K562 (cell line): Measurements from ENCODE around the gene PSD2. TPM values are rescaled to one million over a fixed set of nuclear protein-coding genes. Genes with fewer than 3 reads are reported as not detected.

Source experiments
- HMGXB4 ChIP-seq: sonication (generic); formaldehyde crosslinking; IDR thresholded peaks from 2 replicates; pipeline ENCODE4 v1.8.1; 2023; ENCODE audit warnings: mild to moderate bottlenecking, missing genetic modification reagents
- LEF1 ChIP-seq: fragments of 450-650 bp; IDR thresholded peaks from 2 replicates; pipeline ENCODE4 v1.6.1; 2016; ENCODE audit warnings: mild to moderate bottlenecking
- NUFIP1 ChIP-seq: fragments of 450-650 bp; IDR thresholded peaks from 2 replicates; pipeline ENCODE4 v1.6.1; 2018; ENCODE audit not compliant: partially characterized antibody
- OTX1 ChIP-seq: fragments of 450-650 bp; formaldehyde crosslinking; IDR thresholded peaks from 2 replicates; pipeline ENCODE4 v1.4.0; 2022; ENCODE audit warnings: mild to moderate bottlenecking
- SMARCC2 ChIP-seq: fragments of 450-650 bp; IDR thresholded peaks from 2 replicates; pipeline ENCODE4 v1.6.1; 2017; ENCODE audit warnings: antibody characterized with exemption, moderate library complexity, mild to moderate bottlenecking, low read depth
- TAF15 ChIP-seq: fragments of 200-400 bp; formaldehyde crosslinking; IDR thresholded peaks from 2 replicates; pipeline ENCODE4 v1.6.1; 2017; ENCODE audit warnings: mild to moderate bottlenecking, low read depth, low read length, moderate library complexity
- THAP12 ChIP-seq: fragments of 250-450 bp; sonication (Bioruptor Pico); IDR thresholded peaks from 2 replicates; pipeline ENCODE4 v1.9.0; 2021; ENCODE audit warnings: mild to moderate bottlenecking, inconsistent platforms
- ZFP1 ChIP-seq: fragments of 450-650 bp; formaldehyde crosslinking; IDR thresholded peaks from 2 replicates; pipeline ENCODE4 v1.4.0; 2020; ENCODE audit warnings: mild to moderate bottlenecking, mixed read lengths
- ZNF134 ChIP-seq: fragments of 250-450 bp; sonication (Bioruptor Pico); conservative IDR thresholded peaks from 2 replicates; pipeline ENCODE4 v1.4.0; 2020
- ZNF696 ChIP-seq: fragments of 250-450 bp; sonication (Bioruptor Pico); conservative IDR thresholded peaks from 2 replicates; pipeline ENCODE4 v1.4.0; 2020; ENCODE audit warnings: mild to moderate bottlenecking, moderate library complexity
- ZNF785 ChIP-seq: fragments of 250-450 bp; sonication (Bioruptor Pico); IDR thresholded peaks from 2 replicates; pipeline ENCODE4 v1.4.0; 2020; ENCODE audit warnings: mild to moderate bottlenecking
- polyA plus RNA-seq, 8 experiments: library from polyadenylated mRNA; depleted of rRNA in 4 of 8; stranded (reverse) in 5 of 8; unstranded in 3 of 8; fragments of >200 nt; fragmentation: Nextera tagmentation in 2 of 8; fragmentation: Illumina TruSeq in 1 of 8; extraction: Ambion mirVana in 2 of 8; extraction: Trizol in 1 of 8; gene quantifications; 2 replicates each; pipeline versions ENCODE4 v1.2.1 to v1.2.3, GENCODE V29; 2011 to 2014; ENCODE audit warnings: inconsistent platforms in 1 of 8, missing spikeins in 1 of 8
- total RNA-seq, 7 experiments: library from RNA; depleted of rRNA in 6 of 7; stranded (reverse); fragments of >200 nt in 6 of 7; fragmentation: Illumina TruSeq in 2 of 7; extraction: Trizol in 2 of 7; gene quantifications; 2 replicates each; pipeline versions ENCODE4 v1.2.1 to v1.2.3, GENCODE V29; 2011 to 2021; ENCODE audit warnings: low replicate concordance in 1 of 7
- TF ChIP-seq, protein P1 (sequence below): fragments of 250-450 bp; sonication (Bioruptor Pico); IDR thresholded peaks from 2 replicates; pipeline ENCODE4 v1.8.0; 2022; ENCODE audit warnings: moderate library complexity, mild to moderate bottlenecking, inconsistent platforms
- TF ChIP-seq, protein P2 (sequence below), 2 experiments: fragments of 450-650 bp in 1 of 2; IDR thresholded peaks; 2 replicates each; pipeline ENCODE4 v1.6.1; 2011 to 2017; ENCODE audit warnings: low read depth in 2 of 2, antibody characterized with exemption in 1 of 2, borderline replicate concordance in 1 of 2, low read length in 1 of 2, mild to moderate bottlenecking in 1 of 2, mixed read lengths in 1 of 2; ENCODE audit not compliant: control insufficient read depth in 1 of 2

PSD2 gene
- total and polyA plus RNA-seq, 9 of the 15 experiments (the other 6 are each of a cell fraction or from before 2014, with no cell fraction given) = 0.01 to 0.09 (median 0.04) TPM; not detected in 4

- TF ChIP-seq HMGXB4 (peak; percentile 89; the same call in 1 of the 2 replicates), TAF15 (no peak), SMARCC2 (no peak), OTX1 (no peak), ZNF785 (CRISPR knock-in tag) (no peak), ZNF696 (CRISPR knock-in tag) (no peak), NUFIP1 (peak; percentile 28), LEF1 (no peak), ZNF134 (no peak), ZFP1 (CRISPR knock-in tag) (no peak), THAP12 (CRISPR knock-in tag) (peak; percentile 61; the same call in 1 of the 2 replicates)
- TF ChIP-seq, protein P1, sequence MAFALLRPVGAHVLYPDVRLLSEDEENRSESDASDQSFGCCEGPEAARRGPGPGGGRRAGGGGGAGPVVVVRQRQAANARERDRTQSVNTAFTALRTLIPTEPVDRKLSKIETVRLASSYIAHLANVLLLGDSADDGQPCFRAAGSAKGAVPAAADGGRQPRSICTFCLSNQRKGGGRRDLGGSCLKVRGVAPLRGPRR (CRISPR knock-in tag) = no peak
- TF ChIP-seq, protein P2, sequence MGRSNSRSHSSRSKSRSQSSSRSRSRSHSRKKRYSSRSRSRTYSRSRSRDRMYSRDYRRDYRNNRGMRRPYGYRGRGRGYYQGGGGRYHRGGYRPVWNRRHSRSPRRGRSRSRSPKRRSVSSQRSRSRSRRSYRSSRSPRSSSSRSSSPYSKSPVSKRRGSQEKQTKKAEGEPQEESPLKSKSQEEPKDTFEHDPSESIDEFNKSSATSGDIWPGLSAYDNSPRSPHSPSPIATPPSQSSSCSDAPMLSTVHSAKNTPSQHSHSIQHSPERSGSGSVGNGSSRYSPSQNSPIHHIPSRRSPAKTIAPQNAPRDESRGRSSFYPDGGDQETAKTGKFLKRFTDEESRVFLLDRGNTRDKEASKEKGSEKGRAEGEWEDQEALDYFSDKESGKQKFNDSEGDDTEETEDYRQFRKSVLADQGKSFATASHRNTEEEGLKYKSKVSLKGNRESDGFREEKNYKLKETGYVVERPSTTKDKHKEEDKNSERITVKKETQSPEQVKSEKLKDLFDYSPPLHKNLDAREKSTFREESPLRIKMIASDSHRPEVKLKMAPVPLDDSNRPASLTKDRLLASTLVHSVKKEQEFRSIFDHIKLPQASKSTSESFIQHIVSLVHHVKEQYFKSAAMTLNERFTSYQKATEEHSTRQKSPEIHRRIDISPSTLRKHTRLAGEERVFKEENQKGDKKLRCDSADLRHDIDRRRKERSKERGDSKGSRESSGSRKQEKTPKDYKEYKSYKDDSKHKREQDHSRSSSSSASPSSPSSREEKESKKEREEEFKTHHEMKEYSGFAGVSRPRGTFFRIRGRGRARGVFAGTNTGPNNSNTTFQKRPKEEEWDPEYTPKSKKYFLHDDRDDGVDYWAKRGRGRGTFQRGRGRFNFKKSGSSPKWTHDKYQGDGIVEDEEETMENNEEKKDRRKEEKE (IDR thresholded peaks at IDR 0.05; ENCODE audit: borderline replicate concordance in 1 of 2, control insufficient read depth in 1 of 2, low read depth in 2 of 2, low read length in 1 of 2) = no peak
Measured at GRCh38 chr5:139765409-139766217, 30.0 kb upstream of the PSD2 start (continued).
